ENCODE measurements around the gene C2orf80. TPM values are rescaled to one million over a fixed set of nuclear protein-coding genes. Genes with fewer than 3 reads are reported as not detected.

C2orf80 gene
- polyA plus RNA-seq, 1 of the 3 experiments (the other 2 are of a cell fraction): not detected

GRCh38 chr2:208122248-208122647 lies 67.6 kb downstream of the C2orf80 start:
- no peaks in the 10 kb centered on the region for H3K79me2 ChIP-seq (ENCODE audit: insufficient read depth)
- WGBS (ENCODE audit: low lambda C conversion rate): 89% methylated on average over 1 of the region's 1 CpG
- ChIA-PET CTCF (interaction anchor here (0.9 to 1.9 kb wide), 2 partner anchors 20 to 54 kb away, joined by 3 to 4 read pairs; no protein-coding TSS in a partner anchor), POLR2A (no interaction called here)
- no peak for TF ChIP-seq GABPA (IDR thresholded peaks at IDR 0.05; ENCODE audit: low read depth)
- no peak for TF ChIP-seq NFIC (IDR thresholded peaks at IDR 0.05; ENCODE audit: borderline replicate concordance)
- no peak for TF ChIP-seq JUND (IDR thresholded peaks at IDR 0.05)
- no peak for TF ChIP-seq MEF2A (IDR thresholded peaks at IDR 0.05; ENCODE audit: borderline replicate concordance, low read depth)
- TF ChIP-seq ZBTB33 (IDR thresholded peaks at IDR 0.05; ENCODE audit: borderline replicate concordance, low read depth): no peak
- no peak for TF ChIP-seq USF2 (IDR thresholded peaks at IDR 0.05; ENCODE audit: borderline replicate concordance, low read depth, low read length)
- no peak for TF ChIP-seq MAX (IDR thresholded peaks at IDR 0.05; ENCODE audit: low read depth)
- TF ChIP-seq ELF1 (IDR thresholded peaks at IDR 0.05): no peak
- TF ChIP-seq GATA2 (CRISPR knock-in tag; IDR thresholded peaks at IDR 0.05): no peak
- TF ChIP-seq YY1 (IDR thresholded peaks at IDR 0.05; ENCODE audit: low read depth): no peak
- no peak for TF ChIP-seq REST (IDR thresholded peaks at IDR 0.05; ENCODE audit: low read depth, low read length)
- no peak for TF ChIP-seq FOXJ3 (CRISPR knock-in tag; IDR thresholded peaks at IDR 0.05)
- TF ChIP-seq SMC3 (IDR thresholded peaks at IDR 0.05; ENCODE audit: low read depth, low read length): no peak
- no peak for TF ChIP-seq RFX5 (IDR thresholded peaks at IDR 0.05; ENCODE audit: low read length)
- no peak for TF ChIP-seq USF1 (IDR thresholded peaks at IDR 0.05; ENCODE audit: borderline replicate concordance, low read depth)
- no peak for TF ChIP-seq SIN3A (IDR thresholded peaks at IDR 0.05; ENCODE audit: borderline replicate concordance, low read depth, low read length)
- TF ChIP-seq TEAD4 (IDR thresholded peaks at IDR 0.05; ENCODE audit: borderline replicate concordance, insufficient read depth): no peak
- H3K4me2 ChIP-seq: no peak overlapping the region
- no peak overlapping the region for H3K9ac ChIP-seq
- H3K4me1 ChIP-seq (ENCODE audit: control insufficient read depth in 1 of 2, insufficient read depth in 2 of 2, low read depth in 1 of 2, low read length in 1 of 2): no peaks in the 10 kb centered on the region
- H4K20me1 ChIP-seq (ENCODE audit: insufficient read depth): no peaks in the 10 kb centered on the region
- H3K4me3 ChIP-seq (ENCODE audit: low read depth in 2 of 2, low read length in 1 of 2): no peak overlapping the region
- H3K27ac ChIP-seq (ENCODE audit: low read depth in 2 of 2, low read length in 1 of 2): no peak overlapping the region
- no peaks in the 10 kb centered on the region for H3F3A ChIP-seq (replicated peaks; ENCODE audit: insufficient read depth)
- H2AFZ ChIP-seq (ENCODE audit: low read depth): no peak overlapping the region
- no peaks in the 10 kb centered on the region for H3K9me3 ChIP-seq
- DNase-seq: no peak
- no peaks in the 10 kb centered on the region for H3K27me3 ChIP-seq (ENCODE audit: insufficient read depth)
- no peaks in the 10 kb centered on the region for H3K36me3 ChIP-seq (replicated peaks in 1 of 2; ENCODE audit: control insufficient read depth in 1 of 2, insufficient read depth in 2 of 2, low read length in 1 of 2)
- H3K9me2 ChIP-seq: no peaks in the 10 kb centered on the region
